Neuronal stem cell (in vitro differentiated cells): ENCODE data around the gene FARS2.
"Not testable (repeated sequence)": the region's sequence is repeated elsewhere in the genome, so short reads cannot be mapped to it uniquely, and the experiment has no call there.

Source experiments
- DNase-seq: peaks from one replicate; pipeline ENCODE4 v3.0.0-alpha.2; 2013; ENCODE audit warnings: low spot score
- H2AFZ ChIP-seq: one replicate; pipeline ENCODE4 v1.6.1; 2013; ENCODE audit warnings: mild to moderate bottlenecking, low read length, inconsistent platforms
- H2AK5ac ChIP-seq: 2 replicates; pipeline ENCODE4 v1.6.1; 2013; ENCODE audit warnings: low read depth, mild to moderate bottlenecking, inconsistent platforms, low read length, moderate library complexity, mixed read lengths
- H2BK120ac ChIP-seq: 2 replicates; pipeline ENCODE4 v1.6.1; 2013; ENCODE audit warnings: low read depth, mild to moderate bottlenecking, inconsistent platforms, low read length, moderate library complexity, mixed read lengths
- H2BK12ac ChIP-seq: one replicate; pipeline ENCODE4 v1.6.1; 2013; ENCODE audit warnings: low read length, inconsistent platforms
- H2BK15ac ChIP-seq: 2 replicates; pipeline ENCODE4 v1.6.1; 2013; ENCODE audit warnings: mild to moderate bottlenecking, low read length, inconsistent platforms, mixed read lengths
- H2BK5ac ChIP-seq: one replicate; pipeline ENCODE4 v1.6.1; 2013; ENCODE audit warnings: inconsistent platforms, mild to moderate bottlenecking, low read length, moderate library complexity
- H3K14ac ChIP-seq: one replicate; pipeline ENCODE4 v1.6.1; 2013; ENCODE audit warnings: low read length, inconsistent platforms
- H3K18ac ChIP-seq: 2 replicates; pipeline ENCODE4 v1.6.1; 2013; ENCODE audit warnings: low read length, inconsistent platforms
- H3K23ac ChIP-seq: 2 replicates; pipeline ENCODE4 v1.6.1; 2013; ENCODE audit warnings: low read depth, mild to moderate bottlenecking, mixed read lengths, low read length, inconsistent platforms; ENCODE audit not compliant: poor library complexity
- H3K27ac ChIP-seq: replicated peaks from 3 replicates; pipeline ENCODE4 v1.5.1; 2013; ENCODE audit warnings: low read length, inconsistent platforms
- H3K27me3 ChIP-seq, 3 experiments: 2 replicates each; pipeline ENCODE4 v1.6.1; 2013; ENCODE audit warnings: low read length in 3 of 3, mild to moderate bottlenecking in 2 of 3, inconsistent platforms in 1 of 3, low read depth in 1 of 3, mixed read lengths in 1 of 3, moderate library complexity in 1 of 3; ENCODE audit not compliant: control insufficient read depth in 3 of 3, insufficient read depth in 3 of 3
- H3K36me3 ChIP-seq, 2 donors: replicated peaks in 1 of 2; 2 replicates each; pipeline ENCODE4 v1.6.1; 2013; ENCODE audit warnings: low read length in 2 of 2; ENCODE audit not compliant: control insufficient read depth in 2 of 2, insufficient read depth in 2 of 2
- H3K4ac ChIP-seq: 2 replicates; pipeline ENCODE4 v1.6.1; 2013; ENCODE audit warnings: inconsistent platforms, mild to moderate bottlenecking, low read length, moderate library complexity
- H3K4me1 ChIP-seq, 2 donors: 1 replicate in 1 of 2; 2 replicates in 1 of 2; pipeline ENCODE4 v1.6.1; 2013; ENCODE audit warnings: low read length in 2 of 2, low read depth in 1 of 2; ENCODE audit not compliant: control insufficient read depth in 2 of 2, insufficient read depth in 1 of 2
- H3K4me2 ChIP-seq: one replicate; pipeline ENCODE4 v1.6.1; 2013; ENCODE audit warnings: mild to moderate bottlenecking, low read length, inconsistent platforms; ENCODE audit not compliant: insufficient read depth, poor library complexity, severe bottlenecking
- H3K4me3 ChIP-seq, 2 donors: 2 replicates each; pipeline ENCODE4 v1.5.1; 2013; ENCODE audit warnings: low read length in 2 of 2, mild to moderate bottlenecking in 2 of 2, inconsistent platforms in 1 of 2, moderate library complexity in 1 of 2
- H3K79me1 ChIP-seq: one replicate; pipeline ENCODE4 v1.6.1; 2013; ENCODE audit warnings: low read depth, mild to moderate bottlenecking, inconsistent platforms, low read length, moderate library complexity
- H3K9ac ChIP-seq: one replicate; pipeline ENCODE4 v1.6.1; 2013; ENCODE audit warnings: mild to moderate bottlenecking, low read depth, low read length, inconsistent platforms; ENCODE audit not compliant: poor library complexity
- H3K9me3 ChIP-seq, 2 donors: replicated peaks in 1 of 2; 2 replicates each; pipeline versions ENCODE3 to v1.6.1; 2013; ENCODE audit warnings: low read length in 2 of 2, mild to moderate bottlenecking in 2 of 2, inconsistent platforms in 1 of 2, low read depth in 1 of 2, mixed read lengths in 1 of 2, moderate library complexity in 1 of 2; ENCODE audit not compliant: control insufficient read depth in 2 of 2, insufficient read depth in 1 of 2
- H4K8ac ChIP-seq: one replicate; pipeline ENCODE4 v1.6.1; 2013; ENCODE audit warnings: low read depth, mild to moderate bottlenecking, inconsistent platforms, low read length, moderate library complexity
- H4K91ac ChIP-seq: one replicate; pipeline ENCODE4 v1.6.1; 2013; ENCODE audit warnings: low read length, low read depth, mild to moderate bottlenecking, inconsistent platforms; ENCODE audit not compliant: poor library complexity
- WGBS, 2 donors: extraction: QIAGEN DNeasy Blood & Tissue Kit; methylation state at CpG; one replicate each; pipeline ENCODE4 v1.1.7; 2013; ENCODE audit warnings: missing lambda C conversion rate in 2 of 2, mixed read lengths in 1 of 2; ENCODE audit not compliant: insufficient read length in 2 of 2, insufficient replicate concordance in 1 of 2; ENCODE audit errors: extremely low coverage in 2 of 2; 5-methylcytosine and 5-hydroxymethylcytosine counted together

FARS2 gene

GRCh38 chr6:5796555-5796954 lies 535.2 kb downstream of the FARS2 start:
- not testable (repeated sequence) for H3K27me3 ChIP-seq, H3K9me3 ChIP-seq, H2BK12ac ChIP-seq, H2BK15ac ChIP-seq, H3K36me3 ChIP-seq, H3K27ac ChIP-seq, H4K8ac ChIP-seq, H3K14ac ChIP-seq, H2BK5ac ChIP-seq, H4K91ac ChIP-seq, H2AK5ac ChIP-seq, H3K4me2 ChIP-seq, H3K18ac ChIP-seq, H3K4me3 ChIP-seq, H3K23ac ChIP-seq, H3K4ac ChIP-seq, H3K9ac ChIP-seq, H3K79me1 ChIP-seq, H3K4me1 ChIP-seq, H2AFZ ChIP-seq, H2BK120ac ChIP-seq, DNase-seq

GRCh38 chr6:5806406-5806805 lies 545.1 kb downstream of the FARS2 start:
- not testable (repeated sequence) for H3K9me3 ChIP-seq, H3K4ac ChIP-seq, H3K18ac ChIP-seq, H3K4me1 ChIP-seq, H2BK5ac ChIP-seq, H4K91ac ChIP-seq, H3K9ac ChIP-seq, H3K23ac ChIP-seq, H2AK5ac ChIP-seq, H3K27ac ChIP-seq, H3K4me3 ChIP-seq, H2BK120ac ChIP-seq, H3K79me1 ChIP-seq, H3K36me3 ChIP-seq, H2AFZ ChIP-seq, H2BK12ac ChIP-seq, H3K27me3 ChIP-seq, DNase-seq, H3K14ac ChIP-seq, H4K8ac ChIP-seq, H2BK15ac ChIP-seq, H3K4me2 ChIP-seq
- no CpG with 5 or more reads among the region's 1 CpG for WGBS, 2 donors

GRCh38 chr6:5809450-5809849 lies 548.1 kb downstream of the FARS2 start:
- no peak for DNase-seq

GRCh38 chr6:5811997-5812396 lies 550.7 kb downstream of the FARS2 start:
- H2BK15ac ChIP-seq = no peak overlapping the region
- no peak overlapping the region for H4K91ac ChIP-seq
- H3K4ac ChIP-seq = no peak overlapping the region
- no peak overlapping the region for H2AK5ac ChIP-seq
- DNase-seq = no peak
- H3K9ac ChIP-seq = no peak overlapping the region
- no peaks in the 10 kb centered on the region for H3K9me3 ChIP-seq
- H3K36me3 ChIP-seq = no peaks in the 10 kb centered on the region
- H3K4me2 ChIP-seq = no peak overlapping the region
- H3K18ac ChIP-seq = no peak overlapping the region
- no peak overlapping the region for H4K8ac ChIP-seq
- H2AFZ ChIP-seq = no peak overlapping the region
- H3K79me1 ChIP-seq = no peaks in the 10 kb centered on the region
- no peak overlapping the region for H3K14ac ChIP-seq
- H3K27me3 ChIP-seq = peaks cover 0 to 2% (median 0%) of the 10 kb centered on the region in 3 experiments
- no peak overlapping the region for H3K4me3 ChIP-seq
- H2BK120ac ChIP-seq = no peak overlapping the region
- H3K4me1 ChIP-seq = no peaks in the 10 kb centered on the region
- no peak overlapping the region for H3K23ac ChIP-seq
- peak overlapping the region; percentile 26 for H2BK12ac ChIP-seq
- WGBS, 2 donors = no CpG with 5 or more reads among the region's 4 CpGs
- no peak overlapping the region for H3K27ac ChIP-seq
- no peak overlapping the region for H2BK5ac ChIP-seq

More at GRCh38 chr6:5809450-5809849, 548.1 kb downstream of the FARS2 start:
- Histone ChIP-seq H3K9me3 (peaks cover 0 to 3% of the 10 kb centered on the region in 2 donors), H3K4ac (no peak overlapping the region), H2BK120ac (no peak overlapping the region), H3K9ac (no peak overlapping the region), H2AK5ac (no peak overlapping the region), H3K27ac (no peak overlapping the region), H3K14ac (no peak overlapping the region), H3K27me3 (no peaks in the 10 kb centered on the region), H4K91ac (no peak overlapping the region), H3K4me2 (no peak overlapping the region), H2BK5ac (no peak overlapping the region), H3K79me1 (no peaks in the 10 kb centered on the region), H3K18ac (no peak overlapping the region), H2BK12ac (no peak overlapping the region), H2BK15ac (no peak overlapping the region), H2AFZ (no peak overlapping the region), H3K4me1 (no peaks in the 10 kb centered on the region), H3K23ac (no peak overlapping the region), H4K8ac (no peak overlapping the region), H3K36me3 (no peaks in the 10 kb centered on the region), H3K4me3 (no peak overlapping the region)
- WGBS, 2 donors = no CpG with 5 or more reads among the region's 4 CpGs
